K562 (cell line): ENCODE data around the gene THOC5. TPM values are rescaled to one million over a fixed set of nuclear protein-coding genes. Genes with fewer than 3 reads are reported as not detected.

Experiments
- YY1 ChIP-seq, 3 experiments: IDR thresholded peaks; 2 replicates each; pipeline ENCODE4 v1.6.1; 2011; ENCODE audit warnings: low read length in 2 of 3, mild to moderate bottlenecking in 2 of 3, moderate library complexity in 2 of 3, borderline replicate concordance in 1 of 3, control low read depth in 1 of 3, low read depth in 1 of 3; ENCODE audit not compliant: insufficient read depth in 3 of 3, insufficient replicate concordance in 2 of 3, control insufficient read depth in 1 of 3, insufficient read length in 1 of 3; ENCODE audit errors: extremely low read depth in 1 of 3
- polyA plus RNA-seq, 8 experiments: library from polyadenylated mRNA; depleted of rRNA in 4 of 8; stranded (reverse) in 5 of 8; unstranded in 3 of 8; fragments of >200 nt; fragmentation: Nextera tagmentation in 2 of 8; fragmentation: Illumina TruSeq in 1 of 8; extraction: Ambion mirVana in 2 of 8; extraction: Trizol in 1 of 8; gene quantifications; 2 replicates each; pipeline versions ENCODE4 v1.2.1 to v1.2.3, GENCODE V29; 2011 to 2014; ENCODE audit warnings: inconsistent platforms in 1 of 8, missing spikeins in 1 of 8
- total RNA-seq, 7 experiments: library from RNA; depleted of rRNA in 6 of 7; stranded (reverse); fragments of >200 nt in 6 of 7; fragmentation: Illumina TruSeq in 2 of 7; extraction: Trizol in 2 of 7; gene quantifications; 2 replicates each; pipeline versions ENCODE4 v1.2.1 to v1.2.3, GENCODE V29; 2011 to 2021; ENCODE audit warnings: low replicate concordance in 1 of 7
- TF ChIP-seq, protein P1 (sequence below): sonication (generic); formaldehyde crosslinking; IDR thresholded peaks from 2 replicates; pipeline ENCODE4 v1.8.0; 2022; ENCODE audit warnings: mild to moderate bottlenecking, missing genetic modification reagents
- TF ChIP-seq, protein P2 (sequence below): sonication (generic); formaldehyde crosslinking; IDR thresholded peaks from 2 replicates; pipeline ENCODE4 v1.8.1; 2023; ENCODE audit warnings: mild to moderate bottlenecking, missing genetic modification reagents
- TF ChIP-seq, protein P3 (sequence below), 2 experiments: fragments of 450-650 bp; IDR thresholded peaks; 2 replicates each; pipeline ENCODE4 v1.6.1; 2018; ENCODE audit warnings: mild to moderate bottlenecking in 2 of 2, low read depth in 1 of 2; ENCODE audit not compliant: partially characterized antibody in 2 of 2
- TF ChIP-seq, protein P4 (sequence below), 2 experiments: fragments of 450-650 bp; conservative IDR thresholded peaks; 2 replicates each; pipeline ENCODE4 v1.6.1; 2017; ENCODE audit warnings: mild to moderate bottlenecking in 2 of 2, moderate library complexity in 2 of 2
- TF ChIP-seq, protein P5 (sequence below), 3 experiments: fragments of 200-800 bp in 1 of 3; sonication (Bioruptor generic) in 1 of 3; sonication (generic) in 1 of 3; formaldehyde crosslinking in 1 of 3; IDR thresholded peaks; 2 replicates each; pipeline versions ENCODE4 v1.6.1 to v1.8.0; 2016 to 2022; ENCODE audit warnings: mild to moderate bottlenecking in 2 of 3, missing compliant biosample characterization in 2 of 3, missing genetic modification characterization in 2 of 3, missing genetic modification reagents in 1 of 3

THOC5 gene
- total and polyA plus RNA-seq, 9 of the 15 experiments (the other 6 are each of a cell fraction or from before 2014, with no cell fraction given): 45.3 to 96.5 (median 51.4) TPM

DNA sequence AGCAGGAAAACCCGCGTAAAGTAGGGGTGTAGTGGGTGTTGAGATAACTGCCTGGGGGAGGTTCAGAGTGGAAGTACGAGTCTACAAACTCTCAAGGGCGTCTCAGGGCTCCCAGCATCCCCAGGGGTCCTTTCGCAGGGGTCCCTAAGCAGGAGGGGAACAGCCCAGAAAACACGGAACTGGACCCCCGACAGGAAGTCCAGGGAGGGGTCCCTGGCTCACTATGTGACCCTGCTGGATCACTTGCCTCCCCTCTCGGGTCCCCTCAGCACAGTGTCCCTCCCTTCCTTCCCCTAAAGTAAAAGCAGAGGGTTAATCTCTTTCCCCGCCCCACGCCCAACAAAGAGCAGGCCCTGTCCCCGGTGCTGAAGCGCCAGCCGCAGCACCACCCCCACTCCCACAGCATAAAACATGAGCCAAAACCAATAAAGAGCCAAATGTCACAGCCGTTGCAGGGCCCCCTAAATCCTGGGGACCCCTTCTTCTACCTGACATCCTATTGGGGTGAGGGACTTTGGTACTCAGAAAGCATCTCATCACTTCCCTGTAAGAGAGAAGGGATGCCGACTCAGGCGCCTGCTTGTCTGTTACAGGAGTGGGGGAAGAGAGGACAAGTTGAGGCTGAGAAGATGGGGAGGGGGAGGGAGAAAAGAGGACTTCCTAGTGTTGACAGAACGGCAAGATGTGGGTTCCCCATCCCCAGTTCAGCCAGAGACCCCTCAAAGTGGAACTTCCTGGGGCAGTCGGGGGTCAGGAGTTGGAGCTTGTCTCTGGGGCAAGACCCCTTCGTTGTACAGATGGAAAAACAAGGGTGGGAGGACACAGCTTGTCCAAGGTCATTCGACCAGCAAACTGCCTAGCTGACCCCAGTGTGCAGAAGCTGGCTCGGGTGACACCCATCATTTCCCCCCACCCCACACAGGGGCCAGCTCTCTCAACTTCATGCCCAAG, 75.0 kb downstream of the THOC5 start (continued):
- TF ChIP-seq, protein P1, sequence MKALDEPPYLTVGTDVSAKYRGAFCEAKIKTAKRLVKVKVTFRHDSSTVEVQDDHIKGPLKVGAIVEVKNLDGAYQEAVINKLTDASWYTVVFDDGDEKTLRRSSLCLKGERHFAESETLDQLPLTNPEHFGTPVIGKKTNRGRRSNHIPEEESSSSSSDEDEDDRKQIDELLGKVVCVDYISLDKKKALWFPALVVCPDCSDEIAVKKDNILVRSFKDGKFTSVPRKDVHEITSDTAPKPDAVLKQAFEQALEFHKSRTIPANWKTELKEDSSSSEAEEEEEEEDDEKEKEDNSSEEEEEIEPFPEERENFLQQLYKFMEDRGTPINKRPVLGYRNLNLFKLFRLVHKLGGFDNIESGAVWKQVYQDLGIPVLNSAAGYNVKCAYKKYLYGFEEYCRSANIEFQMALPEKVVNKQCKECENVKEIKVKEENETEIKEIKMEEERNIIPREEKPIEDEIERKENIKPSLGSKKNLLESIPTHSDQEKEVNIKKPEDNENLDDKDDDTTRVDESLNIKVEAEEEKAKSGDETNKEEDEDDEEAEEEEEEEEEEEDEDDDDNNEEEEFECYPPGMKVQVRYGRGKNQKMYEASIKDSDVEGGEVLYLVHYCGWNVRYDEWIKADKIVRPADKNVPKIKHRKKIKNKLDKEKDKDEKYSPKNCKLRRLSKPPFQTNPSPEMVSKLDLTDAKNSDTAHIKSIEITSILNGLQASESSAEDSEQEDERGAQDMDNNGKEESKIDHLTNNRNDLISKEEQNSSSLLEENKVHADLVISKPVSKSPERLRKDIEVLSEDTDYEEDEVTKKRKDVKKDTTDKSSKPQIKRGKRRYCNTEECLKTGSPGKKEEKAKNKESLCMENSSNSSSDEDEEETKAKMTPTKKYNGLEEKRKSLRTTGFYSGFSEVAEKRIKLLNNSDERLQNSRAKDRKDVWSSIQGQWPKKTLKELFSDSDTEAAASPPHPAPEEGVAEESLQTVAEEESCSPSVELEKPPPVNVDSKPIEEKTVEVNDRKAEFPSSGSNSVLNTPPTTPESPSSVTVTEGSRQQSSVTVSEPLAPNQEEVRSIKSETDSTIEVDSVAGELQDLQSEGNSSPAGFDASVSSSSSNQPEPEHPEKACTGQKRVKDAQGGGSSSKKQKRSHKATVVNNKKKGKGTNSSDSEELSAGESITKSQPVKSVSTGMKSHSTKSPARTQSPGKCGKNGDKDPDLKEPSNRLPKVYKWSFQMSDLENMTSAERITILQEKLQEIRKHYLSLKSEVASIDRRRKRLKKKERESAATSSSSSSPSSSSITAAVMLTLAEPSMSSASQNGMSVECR (CRISPR knock-in tag): peak; percentile 68
- TF ChIP-seq YY1 (IDR thresholded peaks at IDR 0.05; ENCODE audit: borderline replicate concordance in 1 of 3, control insufficient read depth in 1 of 3, extremely low read depth in 1 of 3, insufficient read depth in 3 of 3, insufficient read length in 1 of 3, insufficient replicate concordance in 2 of 3, low read depth in 1 of 3, low read length in 2 of 3): no peak
- TF ChIP-seq, protein P2, sequence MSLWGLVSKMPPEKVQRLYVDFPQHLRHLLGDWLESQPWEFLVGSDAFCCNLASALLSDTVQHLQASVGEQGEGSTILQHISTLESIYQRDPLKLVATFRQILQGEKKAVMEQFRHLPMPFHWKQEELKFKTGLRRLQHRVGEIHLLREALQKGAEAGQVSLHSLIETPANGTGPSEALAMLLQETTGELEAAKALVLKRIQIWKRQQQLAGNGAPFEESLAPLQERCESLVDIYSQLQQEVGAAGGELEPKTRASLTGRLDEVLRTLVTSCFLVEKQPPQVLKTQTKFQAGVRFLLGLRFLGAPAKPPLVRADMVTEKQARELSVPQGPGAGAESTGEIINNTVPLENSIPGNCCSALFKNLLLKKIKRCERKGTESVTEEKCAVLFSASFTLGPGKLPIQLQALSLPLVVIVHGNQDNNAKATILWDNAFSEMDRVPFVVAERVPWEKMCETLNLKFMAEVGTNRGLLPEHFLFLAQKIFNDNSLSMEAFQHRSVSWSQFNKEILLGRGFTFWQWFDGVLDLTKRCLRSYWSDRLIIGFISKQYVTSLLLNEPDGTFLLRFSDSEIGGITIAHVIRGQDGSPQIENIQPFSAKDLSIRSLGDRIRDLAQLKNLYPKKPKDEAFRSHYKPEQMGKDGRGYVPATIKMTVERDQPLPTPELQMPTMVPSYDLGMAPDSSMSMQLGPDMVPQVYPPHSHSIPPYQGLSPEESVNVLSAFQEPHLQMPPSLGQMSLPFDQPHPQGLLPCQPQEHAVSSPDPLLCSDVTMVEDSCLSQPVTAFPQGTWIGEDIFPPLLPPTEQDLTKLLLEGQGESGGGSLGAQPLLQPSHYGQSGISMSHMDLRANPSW (CRISPR knock-in tag): no peak
- TF ChIP-seq, protein P3, sequence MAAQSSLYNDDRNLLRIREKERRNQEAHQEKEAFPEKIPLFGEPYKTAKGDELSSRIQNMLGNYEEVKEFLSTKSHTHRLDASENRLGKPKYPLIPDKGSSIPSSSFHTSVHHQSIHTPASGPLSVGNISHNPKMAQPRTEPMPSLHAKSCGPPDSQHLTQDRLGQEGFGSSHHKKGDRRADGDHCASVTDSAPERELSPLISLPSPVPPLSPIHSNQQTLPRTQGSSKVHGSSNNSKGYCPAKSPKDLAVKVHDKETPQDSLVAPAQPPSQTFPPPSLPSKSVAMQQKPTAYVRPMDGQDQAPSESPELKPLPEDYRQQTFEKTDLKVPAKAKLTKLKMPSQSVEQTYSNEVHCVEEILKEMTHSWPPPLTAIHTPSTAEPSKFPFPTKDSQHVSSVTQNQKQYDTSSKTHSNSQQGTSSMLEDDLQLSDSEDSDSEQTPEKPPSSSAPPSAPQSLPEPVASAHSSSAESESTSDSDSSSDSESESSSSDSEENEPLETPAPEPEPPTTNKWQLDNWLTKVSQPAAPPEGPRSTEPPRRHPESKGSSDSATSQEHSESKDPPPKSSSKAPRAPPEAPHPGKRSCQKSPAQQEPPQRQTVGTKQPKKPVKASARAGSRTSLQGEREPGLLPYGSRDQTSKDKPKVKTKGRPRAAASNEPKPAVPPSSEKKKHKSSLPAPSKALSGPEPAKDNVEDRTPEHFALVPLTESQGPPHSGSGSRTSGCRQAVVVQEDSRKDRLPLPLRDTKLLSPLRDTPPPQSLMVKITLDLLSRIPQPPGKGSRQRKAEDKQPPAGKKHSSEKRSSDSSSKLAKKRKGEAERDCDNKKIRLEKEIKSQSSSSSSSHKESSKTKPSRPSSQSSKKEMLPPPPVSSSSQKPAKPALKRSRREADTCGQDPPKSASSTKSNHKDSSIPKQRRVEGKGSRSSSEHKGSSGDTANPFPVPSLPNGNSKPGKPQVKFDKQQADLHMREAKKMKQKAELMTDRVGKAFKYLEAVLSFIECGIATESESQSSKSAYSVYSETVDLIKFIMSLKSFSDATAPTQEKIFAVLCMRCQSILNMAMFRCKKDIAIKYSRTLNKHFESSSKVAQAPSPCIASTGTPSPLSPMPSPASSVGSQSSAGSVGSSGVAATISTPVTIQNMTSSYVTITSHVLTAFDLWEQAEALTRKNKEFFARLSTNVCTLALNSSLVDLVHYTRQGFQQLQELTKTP (IDR thresholded peaks at IDR 0.05; ENCODE audit: low read depth in 1 of 2, partially characterized antibody in 2 of 2): peak in 1 of 2 experiments; percentile 76
- TF ChIP-seq, protein P4, sequence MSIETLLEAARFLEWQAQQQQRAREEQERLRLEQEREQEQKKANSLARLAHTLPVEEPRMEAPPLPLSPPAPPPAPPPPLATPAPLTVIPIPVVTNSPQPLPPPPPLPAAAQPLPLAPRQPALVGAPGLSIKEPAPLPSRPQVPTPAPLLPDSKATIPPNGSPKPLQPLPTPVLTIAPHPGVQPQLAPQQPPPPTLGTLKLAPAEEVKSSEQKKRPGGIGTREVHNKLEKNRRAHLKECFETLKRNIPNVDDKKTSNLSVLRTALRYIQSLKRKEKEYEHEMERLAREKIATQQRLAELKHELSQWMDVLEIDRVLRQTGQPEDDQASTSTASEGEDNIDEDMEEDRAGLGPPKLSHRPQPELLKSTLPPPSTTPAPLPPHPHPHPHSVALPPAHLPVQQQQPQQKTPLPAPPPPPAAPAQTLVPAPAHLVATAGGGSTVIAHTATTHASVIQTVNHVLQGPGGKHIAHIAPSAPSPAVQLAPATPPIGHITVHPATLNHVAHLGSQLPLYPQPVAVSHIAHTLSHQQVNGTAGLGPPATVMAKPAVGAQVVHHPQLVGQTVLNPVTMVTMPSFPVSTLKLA (conservative IDR thresholded peaks at IDR 0.05): peak in 1 of 2 experiments; percentile 64; a peak in 2 of 4 replicates
- TF ChIP-seq, protein P5, sequence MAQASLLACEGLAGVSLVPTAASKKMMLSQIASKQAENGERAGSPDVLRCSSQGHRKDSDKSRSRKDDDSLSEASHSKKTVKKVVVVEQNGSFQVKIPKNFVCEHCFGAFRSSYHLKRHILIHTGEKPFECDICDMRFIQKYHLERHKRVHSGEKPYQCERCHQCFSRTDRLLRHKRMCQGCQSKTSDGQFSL (CRISPR knock-in tag; IDR thresholded peaks at IDR 0.05): peak; percentile 67; the same call in 1 of the 2 replicates
- TF ChIP-seq, protein P5 (tag; IDR thresholded peaks at IDR 0.05): 0 out of 4 replicates have a peak, but pooled peaks of 1 of the 2 experiments have one; percentile 28
